Stimulated activated CD4-positive, alpha-beta T cell treated with anti-CD3 and anti-CD28 coated beads, Interleukin-4, amount 100 ng/mL, for 4 hours (primary cell): ENCODE data around the gene RBM14.
"Not testable (repeated sequence)": the region's sequence is repeated elsewhere in the genome, so short reads cannot be mapped to it uniquely, and the experiment has no call there.

Experiments
- DNase-seq, 2 experiments: peaks; one replicate each; pipeline ENCODE4 v3.0.0-alpha.2; 2020

RBM14 gene

DNA sequence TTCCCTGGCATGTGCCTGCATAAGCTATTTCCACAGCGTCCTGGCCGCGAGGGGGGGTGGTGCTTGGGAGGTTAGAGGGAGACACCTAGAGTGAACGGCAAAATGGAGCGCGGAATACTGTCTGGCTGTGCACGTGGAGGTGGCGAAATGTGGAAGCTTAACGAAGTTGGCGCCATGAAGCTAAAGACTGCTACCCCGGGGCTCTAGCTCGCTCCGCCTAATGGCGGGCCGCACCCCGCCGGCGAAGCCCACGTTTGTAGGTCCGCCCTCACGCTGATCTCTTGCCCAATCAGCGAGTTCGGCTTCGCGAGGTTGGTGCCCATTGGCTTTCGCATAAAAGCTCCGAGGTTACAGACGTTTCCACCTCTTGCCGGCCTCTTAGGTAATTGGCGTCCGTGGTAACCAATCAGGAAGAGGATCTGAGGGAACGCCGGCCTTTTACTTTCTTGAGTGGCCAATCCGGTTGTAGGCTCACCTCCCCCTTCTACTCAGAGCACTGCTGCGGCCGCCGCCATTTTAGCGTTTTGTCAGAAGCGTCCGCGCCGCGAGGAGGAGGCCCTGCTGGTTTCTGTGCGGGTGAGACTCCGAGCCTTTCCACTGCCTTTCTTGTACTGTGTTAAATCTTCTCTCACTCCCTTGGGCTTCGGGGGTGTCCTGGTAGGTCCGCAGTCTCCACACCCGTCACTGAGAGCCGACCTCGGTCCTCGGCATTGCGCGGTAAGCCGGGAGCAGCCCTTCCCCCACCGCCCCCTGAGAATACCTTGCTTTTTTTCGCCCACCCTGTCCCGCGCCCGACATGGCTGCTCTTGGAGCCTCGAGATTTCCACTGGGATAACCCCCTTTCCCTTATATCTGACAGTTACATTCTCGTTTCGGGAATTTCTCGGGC is 22.0 kb downstream of the RBM14 start, which contains the start of gene RBM4:
Gene RBM4 (plus strand): TSS at position 527 of the 889 bp plus-strand sequence. CDS start 1,009 bp downstream, outside the sequence.
- peak; percentile 86 to 97 for DNase-seq

DNA sequence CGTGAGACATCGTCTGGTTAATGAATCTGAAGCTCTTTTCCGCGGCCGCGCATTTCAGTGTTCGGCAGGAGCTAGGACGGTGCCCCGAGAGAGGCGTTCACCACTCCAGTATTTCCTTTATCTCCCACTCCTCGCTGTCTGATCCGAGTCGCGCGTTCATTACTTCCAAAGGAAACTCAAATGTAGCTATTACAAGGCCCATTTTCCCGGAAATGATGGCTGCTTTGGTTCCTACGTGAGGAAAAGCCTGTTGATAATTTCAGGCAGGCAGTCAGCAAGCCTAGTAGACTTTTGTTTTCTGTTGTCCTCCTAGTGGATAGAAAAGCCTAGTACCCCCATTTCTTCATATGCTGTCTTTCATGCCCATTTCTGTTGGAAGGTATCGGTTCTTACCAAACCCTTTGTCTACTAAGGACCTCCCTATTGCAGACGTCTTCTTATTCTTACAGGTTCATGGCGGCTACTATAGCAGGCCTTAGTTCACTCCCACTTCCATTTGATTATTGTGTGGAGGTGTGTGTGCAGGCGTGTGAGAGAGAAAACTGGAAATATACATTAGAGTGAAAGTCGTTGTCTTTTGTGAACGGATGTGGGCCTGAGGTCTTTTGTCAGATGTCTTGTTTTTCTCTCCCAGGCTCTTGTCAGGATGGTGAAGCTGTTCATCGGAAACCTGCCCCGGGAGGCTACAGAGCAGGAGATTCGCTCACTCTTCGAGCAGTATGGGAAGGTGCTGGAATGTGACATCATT is 22.8 kb downstream of the RBM14 start:
- DNase-seq, result no peak

DNA sequence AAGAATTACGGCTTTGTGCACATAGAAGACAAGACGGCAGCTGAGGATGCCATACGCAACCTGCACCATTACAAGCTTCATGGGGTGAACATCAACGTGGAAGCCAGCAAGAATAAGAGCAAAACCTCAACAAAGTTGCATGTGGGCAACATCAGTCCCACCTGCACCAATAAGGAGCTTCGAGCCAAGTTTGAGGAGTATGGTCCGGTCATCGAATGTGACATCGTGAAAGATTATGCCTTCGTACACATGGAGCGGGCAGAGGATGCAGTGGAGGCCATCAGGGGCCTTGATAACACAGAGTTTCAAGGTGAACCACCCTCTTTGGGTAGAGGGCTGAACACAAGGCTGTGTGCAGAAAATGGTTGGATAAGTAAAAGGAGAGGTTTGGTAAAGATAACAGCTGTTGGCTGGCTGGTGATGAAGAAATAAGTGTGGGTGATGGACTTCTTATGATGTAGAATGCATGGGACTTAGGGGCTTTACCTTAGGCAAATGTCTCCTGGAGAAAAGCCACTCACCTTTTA is 23.4 kb downstream of the RBM14 start:
- not testable (repeated sequence) for DNase-seq

DNA sequence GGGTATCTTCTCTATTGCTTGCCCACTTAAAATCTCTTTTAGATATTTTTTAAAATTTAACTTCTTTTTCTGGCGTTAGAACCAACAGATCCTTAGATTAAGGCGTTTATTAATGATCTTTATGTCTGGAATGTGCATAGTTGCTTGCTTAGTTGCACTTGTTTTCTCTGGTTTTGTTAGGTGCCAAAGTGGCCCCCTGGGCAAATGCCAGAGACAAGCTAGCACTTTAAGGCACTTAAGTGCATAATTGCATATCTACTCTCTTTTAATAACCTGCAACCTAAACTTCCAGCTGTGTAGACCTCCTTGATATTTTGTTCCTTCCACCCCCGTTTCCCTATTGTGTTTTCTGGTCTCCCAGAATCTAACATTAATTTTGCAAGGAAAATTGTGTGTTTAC is 25.4 kb downstream of the RBM14 start:
- no peak for DNase-seq

DNA sequence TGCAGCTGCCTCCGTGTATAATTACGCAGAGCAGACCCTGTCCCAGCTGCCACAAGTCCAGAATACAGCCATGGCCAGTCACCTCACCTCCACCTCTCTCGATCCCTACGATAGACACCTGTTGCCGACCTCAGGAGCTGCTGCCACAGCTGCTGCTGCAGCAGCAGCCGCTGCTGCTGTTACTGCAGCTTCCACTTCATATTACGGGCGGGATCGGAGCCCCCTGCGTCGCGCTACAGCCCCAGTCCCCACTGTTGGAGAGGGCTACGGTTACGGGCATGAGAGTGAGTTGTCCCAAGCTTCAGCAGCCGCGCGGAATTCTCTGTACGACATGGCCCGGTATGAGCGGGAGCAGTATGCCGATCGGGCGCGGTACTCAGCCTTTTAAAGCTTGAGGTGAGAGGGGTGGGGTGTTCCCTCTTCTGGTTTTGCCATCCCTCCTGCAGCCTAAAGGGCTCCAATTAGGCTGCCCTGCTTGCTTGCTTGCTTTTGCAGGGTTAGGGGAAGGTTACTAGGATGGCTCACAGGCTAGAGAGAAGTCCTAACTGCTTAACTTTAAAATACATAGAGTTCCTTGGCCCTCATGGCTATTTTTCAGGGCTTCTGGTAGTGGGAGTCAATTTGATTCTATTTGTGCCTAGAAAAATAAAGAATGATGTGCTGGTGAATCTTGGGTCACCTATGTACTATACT is 27.5 kb downstream of the RBM14 start:
- no peak for DNase-seq

DNA sequence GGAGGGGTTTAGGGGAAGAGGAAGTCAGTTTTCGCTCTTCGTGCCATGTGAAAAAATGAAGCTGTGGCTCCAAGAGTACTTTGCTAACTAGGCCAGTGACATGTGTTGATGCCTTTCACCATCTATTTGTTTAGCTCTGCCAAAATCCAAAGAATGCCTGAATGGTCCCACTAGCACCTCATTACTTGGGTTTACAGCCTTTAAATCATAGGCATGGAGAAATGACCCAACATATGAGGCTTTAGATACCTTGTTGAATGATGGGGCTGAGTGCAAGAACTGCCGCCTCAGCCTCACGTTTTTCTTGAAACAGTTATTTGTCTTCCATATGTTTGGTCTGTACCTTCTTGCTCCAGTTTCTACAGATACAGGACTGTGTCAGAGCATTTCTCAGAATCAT is 30.4 kb downstream of the RBM14 start:
- DNase-seq, result no peak

DNA sequence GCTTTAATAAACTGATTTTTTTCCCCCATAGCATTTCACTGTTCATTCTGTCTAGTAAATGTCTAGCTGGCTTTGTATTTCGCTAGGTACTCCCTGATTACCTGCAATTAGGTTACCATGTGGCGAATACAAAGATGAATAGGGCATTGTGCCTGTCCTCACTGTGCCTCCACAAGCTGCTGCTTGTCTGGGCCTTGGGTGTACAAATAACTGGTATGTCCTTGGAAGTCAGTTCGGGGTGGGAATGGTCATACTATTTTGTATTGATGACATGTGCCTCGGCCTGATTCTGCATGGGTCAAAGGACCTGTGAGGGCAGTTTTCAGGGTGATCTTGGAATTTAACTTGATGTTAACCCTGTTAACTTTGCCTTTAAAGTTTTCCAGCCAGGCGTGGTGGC is 33.5 kb downstream of the RBM14 start:
- DNase-seq, result no peak

DNA sequence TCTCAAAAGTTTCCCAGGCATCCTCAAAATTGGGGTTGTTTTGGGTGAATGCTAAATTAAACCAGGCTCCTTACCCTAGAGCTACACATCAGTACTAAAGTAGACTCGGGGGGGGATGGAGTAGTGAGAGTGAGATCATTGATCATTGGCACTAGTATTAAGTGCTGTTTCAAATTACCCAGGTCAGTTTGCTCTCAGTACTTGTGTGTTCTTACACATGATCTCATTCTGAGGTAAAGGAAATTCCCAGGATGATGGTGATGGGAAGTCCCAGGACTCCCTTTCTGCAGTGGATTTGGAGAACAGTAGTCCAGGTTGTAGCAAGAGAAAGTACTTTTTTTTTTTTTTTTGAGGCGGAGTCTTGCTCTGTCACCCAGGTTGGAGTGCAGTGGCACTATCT is 34.6 kb downstream of the RBM14 start:
- DNase-seq, result no peak

DNA sequence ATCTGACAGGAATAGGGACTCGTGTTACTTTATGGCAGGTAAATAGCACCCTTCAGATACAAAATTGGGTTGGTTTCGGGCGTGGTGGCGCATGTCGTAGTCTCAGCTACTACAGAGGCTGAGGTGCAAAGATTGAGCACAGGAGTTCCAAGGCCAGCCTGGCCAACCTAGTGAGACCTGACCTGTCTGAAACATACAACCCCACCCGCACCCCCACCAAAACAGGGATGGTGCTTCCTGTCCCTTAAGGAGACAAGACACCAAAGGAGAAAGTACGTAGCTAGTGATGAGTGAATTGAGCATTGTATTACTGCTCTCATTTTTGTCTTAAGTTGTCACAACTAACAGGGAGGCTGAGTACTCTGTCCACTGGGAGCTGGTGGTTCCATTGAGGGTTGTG is 36.2 kb downstream of the RBM14 start:
- DNase-seq, result no peak

DNA sequence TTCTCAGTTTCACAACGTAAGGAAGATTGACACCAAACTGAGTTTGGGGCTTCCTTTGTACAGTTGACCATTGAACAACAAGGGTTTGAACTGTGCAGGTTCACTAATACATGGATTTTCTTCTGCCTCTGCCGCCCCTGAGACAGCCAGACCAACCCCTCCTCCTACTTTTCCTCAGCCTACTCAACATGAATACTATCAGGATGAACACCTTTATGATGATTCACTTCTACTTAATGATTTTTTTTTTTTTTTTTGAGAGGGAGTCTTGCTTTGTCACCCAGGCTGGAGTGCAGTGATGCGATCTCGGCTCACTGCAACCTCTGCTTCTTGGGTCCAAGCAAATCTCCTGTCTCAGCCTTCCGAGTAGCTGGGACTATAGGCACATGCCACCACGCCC is 36.7 kb downstream of the RBM14 start:
- no peak for DNase-seq

DNA sequence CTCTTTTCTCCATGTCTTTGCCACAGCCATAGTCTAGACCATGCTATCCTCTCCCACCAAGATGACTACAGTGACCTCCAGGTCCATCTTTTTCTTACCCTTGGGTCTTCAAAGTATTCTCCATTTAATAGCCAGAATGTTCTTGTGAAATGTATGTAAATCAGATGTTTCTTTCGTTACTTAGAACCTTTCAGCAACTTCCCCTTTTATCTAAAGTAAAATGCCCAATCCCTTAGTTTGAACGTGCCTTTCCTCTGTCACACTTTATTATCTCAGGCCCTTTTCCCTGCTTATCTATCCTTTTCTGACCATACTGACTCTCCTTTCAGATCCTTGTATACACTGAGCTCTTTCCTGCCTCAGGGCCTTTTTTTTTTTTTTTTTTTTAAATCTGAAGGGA is 43.3 kb downstream of the RBM14 start:
- DNase-seq, result no peak

DNA sequence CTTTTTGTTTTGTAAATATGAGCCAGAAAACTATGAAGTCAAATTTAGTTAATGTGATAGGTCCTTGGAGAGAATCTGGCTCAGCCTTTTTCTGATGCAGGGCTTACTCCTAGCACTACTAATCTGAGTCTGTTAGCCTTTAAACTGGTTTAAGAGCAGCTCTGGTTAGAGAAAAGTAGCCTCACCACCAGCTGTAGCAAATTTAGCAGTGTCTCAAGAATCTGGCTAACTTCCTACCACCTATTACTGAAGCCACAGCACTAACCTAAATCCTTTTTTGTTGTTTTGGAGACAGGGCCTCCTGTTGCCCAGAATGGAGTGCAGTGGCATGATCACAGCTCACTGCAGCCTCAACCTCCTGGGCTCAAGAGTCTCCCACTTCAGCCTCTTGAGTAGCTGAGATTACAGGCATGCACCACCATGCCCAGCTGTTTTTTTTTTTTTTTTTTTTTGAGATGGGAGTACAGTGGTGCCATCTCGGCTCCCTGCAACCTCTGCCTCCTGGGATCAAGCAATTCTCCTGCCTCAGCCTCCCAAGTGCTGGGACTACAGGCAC is 47.4 kb downstream of the RBM14 start:
- no peak for DNase-seq

DNA sequence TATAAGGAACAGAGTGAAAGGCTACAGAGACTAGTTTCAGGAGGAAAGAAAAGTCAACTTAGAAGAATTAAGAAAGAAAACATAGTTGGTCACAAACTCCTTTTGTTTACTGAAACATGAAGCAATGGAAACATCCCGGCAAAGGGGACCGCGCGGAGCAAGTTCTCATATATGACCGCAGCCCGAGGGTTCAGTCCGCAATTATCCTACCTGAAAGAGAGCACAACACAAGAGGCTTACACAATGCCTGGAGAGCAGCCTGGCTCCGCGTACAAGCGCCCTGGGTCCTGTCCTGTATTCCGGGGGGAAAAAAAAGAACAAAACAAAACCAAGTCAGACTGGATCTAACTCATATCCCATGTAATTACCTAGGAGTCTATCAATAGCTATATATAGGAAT is 48.9 kb downstream of the RBM14 start:
- DNase-seq, result no peak

DNA sequence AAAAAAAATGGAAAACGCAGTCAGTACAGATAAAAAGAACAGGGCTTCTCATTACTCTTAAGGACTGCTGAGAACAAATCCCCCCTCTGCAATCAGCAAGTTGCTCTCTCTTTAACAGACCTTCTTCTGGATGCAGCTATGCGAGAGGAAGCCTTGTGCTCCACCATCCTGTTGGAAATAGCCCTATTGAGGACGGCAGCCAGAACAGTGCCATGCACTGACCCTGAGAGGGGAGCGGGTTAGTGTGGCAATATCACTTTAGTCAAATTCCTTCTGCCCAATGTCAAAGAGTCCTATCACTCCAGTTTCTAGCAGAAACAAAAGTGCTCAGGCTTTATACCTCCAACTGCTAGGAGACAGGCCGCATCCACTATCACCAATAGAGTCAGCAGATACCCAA is 54.4 kb downstream of the RBM14 start:
- DNase-seq, result no peak

DNA sequence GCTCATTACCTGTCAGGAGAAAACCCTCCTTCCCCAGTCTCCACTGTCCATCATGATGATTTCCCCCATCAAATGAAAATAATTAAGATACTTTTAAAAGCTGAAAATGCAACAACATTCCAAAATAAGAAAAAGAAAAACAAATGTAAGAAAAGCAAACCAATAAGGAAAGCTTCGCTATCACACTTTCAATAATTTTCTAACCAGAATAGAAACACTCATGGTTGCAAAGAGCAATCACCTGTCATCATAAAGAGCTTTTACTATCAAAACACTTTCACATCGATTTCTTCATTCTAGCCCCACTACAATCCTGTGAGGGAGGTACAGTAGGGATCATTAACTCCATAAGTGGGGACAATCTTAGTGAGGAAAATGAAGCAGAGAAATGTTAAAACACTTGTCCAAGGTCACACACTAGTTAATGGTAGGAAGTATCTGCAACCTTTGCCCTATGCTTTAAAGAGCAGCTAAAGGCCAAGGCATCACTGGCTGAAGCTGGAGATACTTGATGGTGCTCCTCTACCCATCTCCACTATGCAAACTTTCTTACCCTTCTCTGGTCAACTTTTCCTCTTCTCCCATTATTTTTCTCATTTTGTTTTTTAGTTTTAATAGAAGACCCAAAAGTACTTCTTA is 58.7 kb downstream of the RBM14 start:
- no peak for DNase-seq

DNA sequence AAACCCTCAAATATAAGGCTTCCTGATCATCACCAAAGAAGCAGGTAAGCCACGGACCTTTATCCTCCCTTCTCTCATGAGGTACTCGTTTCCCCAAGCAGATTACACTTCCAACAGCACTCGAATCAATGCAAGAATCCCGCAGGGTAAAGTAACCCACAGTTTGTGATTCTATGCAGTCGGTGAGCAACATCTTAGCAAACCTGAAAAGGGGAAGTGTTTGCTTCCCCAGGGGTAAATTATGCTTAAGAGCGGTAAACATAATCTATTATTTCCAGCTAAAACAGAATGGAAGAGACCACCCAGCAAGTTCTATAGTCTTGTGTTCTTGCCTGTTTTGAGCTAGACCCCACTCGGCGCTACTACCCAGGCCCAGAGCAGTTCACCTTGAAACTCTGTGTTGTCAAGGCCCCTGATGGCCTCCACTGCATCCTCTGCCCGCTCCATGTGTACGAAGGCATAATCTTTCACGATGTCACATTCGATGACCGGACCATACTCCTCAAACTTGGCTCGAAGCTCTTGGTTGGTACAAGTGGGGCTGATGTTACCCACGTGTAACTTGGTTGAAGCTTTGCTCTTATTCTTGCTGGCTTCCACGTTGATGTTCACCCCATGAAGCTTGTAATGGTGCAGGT is 60.0 kb downstream of the RBM14 start:
- DNase-seq, result no peak
